GM23338 (cell line): ENCODE data around the gene DNAAF2. TPM values are rescaled to one million over a fixed set of nuclear protein-coding genes. Genes with fewer than 3 reads are reported as not detected.

ENCODE experiments used
- ATAC-seq: fragments of 200-7000 bp; cut with Tn5 transposase; 3 replicates; pipeline ENCODE4 v1.9.1; 2020
- DNase-seq: peaks from one replicate; pipeline ENCODE4 v3.0.0-alpha.2; 2015; ENCODE audit warnings: low spot score
- H2AFZ ChIP-seq: fragments of 200-600 bp; sonication (generic); 2 replicates; pipeline ENCODE4 v1.8.0; 2016; ENCODE audit warnings: antibody characterized with exemption, mild to moderate bottlenecking, moderate library complexity
- H3F3A ChIP-seq: fragments of 200-600 bp; sonication (generic); replicated peaks from 2 replicates; pipeline ENCODE4 v1.8.0; 2017; ENCODE audit warnings: antibody characterized with exemption, mixed run types, low read depth
- H3K27ac ChIP-seq: fragments of 200-600 bp; sonication (generic); 2 replicates; pipeline ENCODE4 v1.6.1; 2016; ENCODE audit warnings: low read depth
- H3K27me3 ChIP-seq: fragments of 200-600 bp; sonication (generic); 2 replicates; pipeline ENCODE4 v1.8.0; 2016; ENCODE audit warnings: mild to moderate bottlenecking, mixed run types, moderate library complexity; ENCODE audit not compliant: insufficient read depth
- H3K36me3 ChIP-seq: fragments of 200-600 bp; sonication (generic); 2 replicates; pipeline ENCODE4 v1.8.0; 2016; ENCODE audit warnings: mild to moderate bottlenecking; ENCODE audit not compliant: insufficient read depth
- H3K4me1 ChIP-seq: fragments of 200-600 bp; sonication (generic); 2 replicates; pipeline ENCODE4 v1.8.0; 2016; ENCODE audit warnings: mild to moderate bottlenecking, moderate library complexity; ENCODE audit not compliant: insufficient read depth
- H3K4me2 ChIP-seq: fragments of 200-600 bp; sonication (generic); 2 replicates; pipeline ENCODE4 v1.7.1; 2017; ENCODE audit warnings: mixed run types
- H3K4me3 ChIP-seq: fragments of 200-600 bp; sonication (generic); 2 replicates; pipeline ENCODE4 v1.6.1; 2016; ENCODE audit warnings: mixed run types
- H3K79me2 ChIP-seq: fragments of 200-600 bp; sonication (generic); replicated peaks from 2 replicates; pipeline ENCODE4 v1.8.0; 2017; ENCODE audit warnings: mild to moderate bottlenecking; ENCODE audit not compliant: insufficient read depth
- H3K9me2 ChIP-seq: fragments of 200-600 bp; sonication (generic); 2 replicates; pipeline ENCODE4 v1.8.0; 2017; ENCODE audit not compliant: insufficient read depth
- H4K20me1 ChIP-seq: fragments of 200-600 bp; sonication (generic); replicated peaks from 2 replicates; pipeline ENCODE4 v1.8.0; 2017; ENCODE audit warnings: mild to moderate bottlenecking; ENCODE audit not compliant: insufficient read depth
- H3K27ac Mint-ChIP-seq: 2 replicates; pipeline ENCODE4 v1.8.0; 2020; ENCODE audit warnings: inconsistent platforms, mild to moderate bottlenecking, moderate library complexity, mixed read lengths
- H3K27me3 Mint-ChIP-seq: 3 replicates; pipeline ENCODE4 v1.8.0; 2022; ENCODE audit warnings: low read depth, mild to moderate bottlenecking, moderate library complexity, mixed read lengths, inconsistent platforms; ENCODE audit not compliant: insufficient read depth, poor library complexity
- H3K36me3 Mint-ChIP-seq: 3 replicates; pipeline ENCODE4 v1.8.0; 2021; ENCODE audit warnings: low read depth, mild to moderate bottlenecking, inconsistent platforms, moderate library complexity, mixed read lengths
- H3K4me1 Mint-ChIP-seq: 3 replicates; pipeline ENCODE4 v1.8.0; 2020; ENCODE audit warnings: mild to moderate bottlenecking, inconsistent platforms, mixed read lengths
- H3K4me3 Mint-ChIP-seq: 3 replicates; pipeline ENCODE4 v1.8.0; 2021; ENCODE audit warnings: moderate library complexity, mild to moderate bottlenecking, inconsistent platforms, mixed read lengths
- H3K9me3 Mint-ChIP-seq: 3 replicates; pipeline ENCODE4 v1.8.0; 2020; ENCODE audit warnings: moderate library complexity, mild to moderate bottlenecking, inconsistent platforms, mixed read lengths
- CREB1 ChIP-seq: fragments of 250-450 bp; sonication (Bioruptor Pico); IDR thresholded peaks from 2 replicates; pipeline ENCODE4 v1.5.0; 2020; ENCODE audit warnings: low read depth, mild to moderate bottlenecking, moderate library complexity
- CTCF ChIP-seq, 2 experiments: fragments of 200-600 bp in 1 of 2; sonication (generic) in 1 of 2; conservative IDR thresholded peaks; 2 replicates each; pipeline versions ENCODE4 v1.5.1 to v1.6.1; 2016 to 2017; ENCODE audit warnings: antibody characterized with exemption in 2 of 2, low read depth in 2 of 2, mild to moderate bottlenecking in 2 of 2, moderate library complexity in 1 of 2
- ETS1 ChIP-seq: IDR thresholded peaks from 2 replicates; pipeline ENCODE4 v1.6.1; 2016; ENCODE audit warnings: antibody characterized with exemption
- EZH2phosphoT487 ChIP-seq: fragments of 200-600 bp; sonication (generic); IDR thresholded peaks from one replicate; pipeline ENCODE4 v1.8.1; 2018; ENCODE audit warnings: antibody characterized with exemption; ENCODE audit not compliant: unreplicated experiment
- JUNB ChIP-seq: IDR thresholded peaks from one replicate; pipeline ENCODE4 v1.6.1; 2016; ENCODE audit warnings: antibody characterized with exemption; ENCODE audit not compliant: unreplicated experiment
- POLR2AphosphoS5 ChIP-seq: IDR thresholded peaks from 2 replicates; pipeline ENCODE4 v1.6.1; 2016; ENCODE audit warnings: antibody characterized with exemption, low read depth
- STAT1 ChIP-seq: IDR thresholded peaks from one replicate; pipeline ENCODE4 v1.6.1; 2016; ENCODE audit warnings: antibody characterized with exemption; ENCODE audit not compliant: unreplicated experiment
- ZNF114 ChIP-seq: fragments of 250-450 bp; sonication (Bioruptor Pico); IDR thresholded peaks from 2 replicates; pipeline ENCODE4 v1.5.0; 2020; ENCODE audit warnings: mild to moderate bottlenecking, moderate library complexity
- polyA plus RNA-seq: library from polyadenylated mRNA; unstranded; fragments of >200 nt; fragmentation: Nextera tagmentation; extraction: Ambion mirVana; gene quantifications from 2 replicates; pipeline ENCODE4 v1.2.1, GENCODE V29; 2016
- total RNA-seq: library from RNA; depleted of rRNA; stranded (reverse); fragments of >200 nt; shearing (Covaris generic); gene quantifications from 2 replicates; pipeline ENCODE4 v1.2.3, GENCODE V29; 2014
- TF ChIP-seq, protein P1 (sequence below): fragments of 250-450 bp; sonication (Bioruptor Pico); IDR thresholded peaks from 2 replicates; pipeline ENCODE4 v1.5.0; 2020; ENCODE audit warnings: mild to moderate bottlenecking, moderate library complexity

The DNAAF2 gene
- total and polyA plus RNA-seq, 2 experiments from 2014 or later = 40.4 to 62.6 TPM

- TF ChIP-seq, protein P1, sequence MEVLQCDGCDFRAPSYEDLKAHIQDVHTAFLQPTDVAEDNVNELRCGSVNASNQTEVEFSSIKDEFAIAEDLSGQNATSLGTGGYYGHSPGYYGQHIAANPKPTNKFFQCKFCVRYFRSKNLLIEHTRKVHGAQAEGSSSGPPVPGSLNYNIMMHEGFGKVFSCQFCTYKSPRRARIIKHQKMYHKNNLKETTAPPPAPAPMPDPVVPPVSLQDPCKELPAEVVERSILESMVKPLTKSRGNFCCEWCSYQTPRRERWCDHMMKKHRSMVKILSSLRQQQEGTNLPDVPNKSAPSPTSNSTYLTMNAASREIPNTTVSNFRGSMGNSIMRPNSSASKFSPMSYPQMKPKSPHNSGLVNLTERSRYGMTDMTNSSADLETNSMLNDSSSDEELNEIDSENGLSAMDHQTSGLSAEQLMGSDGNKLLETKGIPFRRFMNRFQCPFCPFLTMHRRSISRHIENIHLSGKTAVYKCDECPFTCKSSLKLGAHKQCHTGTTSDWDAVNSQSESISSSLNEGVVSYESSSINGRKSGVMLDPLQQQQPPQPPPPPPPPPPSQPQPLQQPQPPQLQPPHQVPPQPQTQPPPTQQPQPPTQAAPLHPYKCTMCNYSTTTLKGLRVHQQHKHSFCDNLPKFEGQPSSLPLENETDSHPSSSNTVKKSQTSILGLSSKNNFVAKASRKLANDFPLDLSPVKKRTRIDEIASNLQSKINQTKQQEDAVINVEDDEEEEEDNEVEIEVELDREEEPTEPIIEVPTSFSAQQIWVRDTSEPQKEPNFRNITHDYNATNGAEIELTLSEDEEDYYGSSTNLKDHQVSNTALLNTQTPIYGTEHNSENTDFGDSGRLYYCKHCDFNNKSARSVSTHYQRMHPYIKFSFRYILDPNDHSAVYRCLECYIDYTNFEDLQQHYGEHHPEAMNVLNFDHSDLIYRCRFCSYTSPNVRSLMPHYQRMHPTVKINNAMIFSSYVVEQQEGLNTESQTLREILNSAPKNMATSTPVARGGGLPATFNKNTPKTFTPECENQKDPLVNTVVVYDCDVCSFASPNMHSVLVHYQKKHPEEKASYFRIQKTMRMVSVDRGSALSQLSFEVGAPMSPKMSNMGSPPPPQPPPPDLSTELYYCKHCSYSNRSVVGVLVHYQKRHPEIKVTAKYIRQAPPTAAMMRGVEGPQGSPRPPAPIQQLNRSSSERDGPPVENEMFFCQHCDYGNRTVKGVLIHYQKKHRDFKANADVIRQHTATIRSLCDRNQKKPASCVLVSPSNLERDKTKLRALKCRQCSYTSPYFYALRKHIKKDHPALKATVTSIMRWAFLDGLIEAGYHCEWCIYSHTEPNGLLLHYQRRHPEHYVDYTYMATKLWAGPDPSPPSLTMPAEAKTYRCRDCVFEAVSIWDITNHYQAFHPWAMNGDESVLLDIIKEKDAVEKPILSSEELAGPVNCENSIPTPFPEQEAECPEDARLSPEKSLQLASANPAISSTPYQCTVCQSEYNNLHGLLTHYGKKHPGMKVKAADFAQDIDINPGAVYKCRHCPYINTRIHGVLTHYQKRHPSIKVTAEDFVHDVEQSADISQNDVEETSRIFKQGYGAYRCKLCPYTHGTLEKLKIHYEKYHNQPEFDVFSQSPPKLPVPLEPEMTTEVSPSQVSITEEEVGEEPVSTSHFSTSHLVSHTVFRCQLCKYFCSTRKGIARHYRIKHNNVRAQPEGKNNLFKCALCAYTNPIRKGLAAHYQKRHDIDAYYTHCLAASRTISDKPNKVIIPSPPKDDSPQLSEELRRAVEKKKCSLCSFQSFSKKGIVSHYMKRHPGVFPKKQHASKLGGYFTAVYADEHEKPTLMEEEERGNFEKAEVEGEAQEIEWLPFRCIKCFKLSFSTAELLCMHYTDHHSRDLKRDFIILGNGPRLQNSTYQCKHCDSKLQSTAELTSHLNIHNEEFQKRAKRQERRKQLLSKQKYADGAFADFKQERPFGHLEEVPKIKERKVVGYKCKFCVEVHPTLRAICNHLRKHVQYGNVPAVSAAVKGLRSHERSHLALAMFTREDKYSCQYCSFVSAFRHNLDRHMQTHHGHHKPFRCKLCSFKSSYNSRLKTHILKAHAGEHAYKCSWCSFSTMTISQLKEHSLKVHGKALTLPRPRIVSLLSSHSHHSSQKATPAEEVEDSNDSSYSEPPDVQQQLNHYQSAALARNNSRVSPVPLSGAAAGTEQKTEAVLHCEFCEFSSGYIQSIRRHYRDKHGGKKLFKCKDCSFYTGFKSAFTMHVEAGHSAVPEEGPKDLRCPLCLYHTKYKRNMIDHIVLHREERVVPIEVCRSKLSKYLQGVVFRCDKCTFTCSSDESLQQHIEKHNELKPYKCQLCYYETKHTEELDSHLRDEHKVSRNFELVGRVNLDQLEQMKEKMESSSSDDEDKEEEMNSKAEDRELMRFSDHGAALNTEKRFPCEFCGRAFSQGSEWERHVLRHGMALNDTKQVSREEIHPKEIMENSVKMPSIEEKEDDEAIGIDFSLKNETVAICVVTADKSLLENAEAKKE (CRISPR knock-in tag) = no peak
These were observed 48.2 kb downstream of the DNAAF2 start (continued) for GRCh38 chr14:49586673-49587460.

DNA sequence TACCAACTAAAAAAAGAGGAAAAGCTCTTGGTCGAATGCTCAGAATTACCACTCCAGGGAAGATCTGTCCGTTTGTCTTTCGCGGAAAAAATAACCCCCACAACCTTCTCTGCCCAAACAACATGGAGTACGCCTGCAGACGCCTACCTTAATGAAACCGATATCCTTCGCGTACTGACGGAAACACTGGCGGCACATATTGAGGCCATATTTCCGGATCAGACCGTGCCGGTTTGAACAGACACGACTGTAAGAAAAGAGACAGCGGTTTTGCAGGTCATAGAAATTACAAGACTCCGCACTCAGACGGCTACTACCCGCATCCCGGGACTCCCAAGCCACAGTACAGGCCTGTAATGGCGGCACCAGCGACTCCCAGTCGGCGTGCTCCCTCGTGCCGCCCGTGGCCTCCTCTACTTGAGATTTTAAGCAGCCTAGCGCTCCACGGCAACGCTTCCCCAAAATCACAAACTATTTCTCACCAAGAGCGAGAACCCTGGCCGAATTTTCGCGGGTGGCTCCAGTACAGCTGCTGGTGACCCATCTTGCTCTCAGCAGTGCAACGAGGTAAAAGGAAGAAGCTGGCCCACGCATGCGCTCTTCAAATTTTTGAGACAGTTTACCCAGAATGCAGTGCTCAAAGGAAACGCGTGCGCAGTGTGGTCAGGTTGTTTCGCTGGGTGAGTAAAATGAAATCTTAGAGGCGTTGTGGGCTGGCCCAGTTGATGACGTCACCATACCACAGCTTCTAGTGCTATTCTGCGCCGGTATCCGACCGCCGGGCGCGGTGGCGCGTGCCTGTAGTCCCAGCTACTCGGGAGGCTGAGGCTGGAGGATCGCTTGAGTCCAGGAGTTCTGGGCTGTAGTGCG lies 49.0 kb downstream of the DNAAF2 start, which contains the start of gene RPS29:
RPS29 (minus strand) TSS at position 578 of the 870 bp plus-strand sequence; CDS start at position 544, 34 bp downstream.
- peaks cover 16% of the 10 kb centered on the region for H3F3A ChIP-seq
- Mint-ChIP-seq H3K4me3 (peak within 1 kb of the TSS; percentile 94), H3K27ac (peak within 1 kb of the TSS; percentile 100), H3K27me3 (peaks cover 43% of the 10 kb centered on the region), H3K4me1 (peaks cover 26% of the 10 kb centered on the region), H3K9me3 (peaks cover 10% of the 10 kb centered on the region; the same call in 2 of the 3 replicates), H3K36me3 (peaks cover 54% of the 10 kb centered on the region)
- no peaks in the 10 kb centered on the region for H3K9me2 ChIP-seq
- peaks cover 52% of the 10 kb centered on the region for H3K79me2 ChIP-seq
- H3K4me2 ChIP-seq = peak within 1 kb of the TSS; percentile 95
- ATAC-seq = peak; percentile 83
- peaks cover 39% of the 10 kb centered on the region for H4K20me1 ChIP-seq
- H2AFZ ChIP-seq = no peak within 1 kb of the TSS
- H3K4me1 ChIP-seq = peaks cover 16% of the 10 kb centered on the region
- peak within 1 kb of the TSS; percentile 98 for H3K4me3 ChIP-seq
- H3K36me3 ChIP-seq = peaks cover 24% of the 10 kb centered on the region
- DNase-seq = peak; percentile 99
- peak within 1 kb of the TSS; percentile 89 for H3K27ac ChIP-seq
- H3K27me3 ChIP-seq = no peaks in the 10 kb centered on the region
- TF ChIP-seq JUNB (no peak), POLR2AphosphoS5 (peak; percentile 98), ETS1 (no peak; the same call in 1 of the 2 replicates), EZH2phosphoT487 (no peak), ZNF114 (CRISPR knock-in tag) (no peak), CREB1 (CRISPR knock-in tag) (peak; percentile 100), CTCF (conservative IDR thresholded peaks at IDR 0.05; ENCODE audit: low read depth in 2 of 2) (0 out of 4 replicates have a peak, but pooled peaks of 1 of the 2 experiments have one; percentile 13), STAT1 (no peak)
